Osteocyte (in vitro differentiated cells): ENCODE measurements around the gene GAMT. TPM values are rescaled to one million over a fixed set of nuclear protein-coding genes. Genes with fewer than 3 reads are reported as not detected.

Experiments
- DNase-seq: peaks from one replicate; pipeline ENCODE4 v3.0.0; 2021; ENCODE audit warnings: mixed read lengths; ENCODE audit not compliant: unreplicated experiment; ENCODE audit errors: extremely low spot score
- H3K27ac Mint-ChIP-seq: one replicate; pipeline ENCODE4 v1.8.0; 2021; ENCODE audit warnings: mild to moderate bottlenecking, mixed read lengths; ENCODE audit not compliant: unreplicated experiment
- H3K27me3 Mint-ChIP-seq: one replicate; pipeline ENCODE4 v1.8.0; 2021; ENCODE audit warnings: mixed read lengths; ENCODE audit not compliant: unreplicated experiment
- H3K36me3 Mint-ChIP-seq: one replicate; pipeline ENCODE4 v1.8.0; 2021; ENCODE audit warnings: mixed read lengths; ENCODE audit not compliant: unreplicated experiment
- H3K4me1 Mint-ChIP-seq: one replicate; pipeline ENCODE4 v1.8.0; 2021; ENCODE audit warnings: mixed read lengths; ENCODE audit not compliant: unreplicated experiment
- H3K4me3 Mint-ChIP-seq: one replicate; pipeline ENCODE4 v1.8.0; 2021; ENCODE audit warnings: mild to moderate bottlenecking, moderate library complexity, mixed read lengths; ENCODE audit not compliant: unreplicated experiment
- H3K9me3 Mint-ChIP-seq: one replicate; pipeline ENCODE4 v1.8.0; 2021; ENCODE audit warnings: mixed read lengths; ENCODE audit not compliant: unreplicated experiment
- long read RNA-seq: library from polyadenylated mRNA; unstranded; transcript quantifications from one replicate; pipeline ENCODE4 v2.0.0, GENCODE V29; 2021
- total RNA-seq: library from RNA; stranded (reverse); gene quantifications from 2 replicates; pipeline ENCODE4 v1.2.1, GENCODE V29; 2021
- TF ChIP-seq, protein P1 (sequence below): fragments of 200-600 bp; sonication (generic); IDR thresholded peaks from 2 replicates; pipeline ENCODE4 v1.5.0; 2021; ENCODE audit warnings: antibody characterized with exemption, mild to moderate bottlenecking, moderate library complexity

Gene GAMT
- total RNA-seq, result 31.2 and 35.3 TPM in 2 replicates
- long read RNA-seq, transcript GAMT-201 (6 exons, 1,121 nt), result major isoform, 5 of 6 reads
- long read RNA-seq, partial matches to known transcripts, result 0 of 6 reads
- long read RNA-seq, other reads (novel, unspliced or antisense), result 1 of 6 reads

- Mint-ChIP-seq H3K27me3 (no peaks in the 10 kb centered on the region), H3K9me3 (no peaks in the 10 kb centered on the region), H3K36me3 (peaks cover 2% of the 10 kb centered on the region), H3K4me3 (peak within 1 kb of the TSS; percentile 70), H3K4me1 (peaks cover 15% of the 10 kb centered on the region), H3K27ac (no peak within 1 kb of the TSS)
- TF ChIP-seq, protein P1, sequence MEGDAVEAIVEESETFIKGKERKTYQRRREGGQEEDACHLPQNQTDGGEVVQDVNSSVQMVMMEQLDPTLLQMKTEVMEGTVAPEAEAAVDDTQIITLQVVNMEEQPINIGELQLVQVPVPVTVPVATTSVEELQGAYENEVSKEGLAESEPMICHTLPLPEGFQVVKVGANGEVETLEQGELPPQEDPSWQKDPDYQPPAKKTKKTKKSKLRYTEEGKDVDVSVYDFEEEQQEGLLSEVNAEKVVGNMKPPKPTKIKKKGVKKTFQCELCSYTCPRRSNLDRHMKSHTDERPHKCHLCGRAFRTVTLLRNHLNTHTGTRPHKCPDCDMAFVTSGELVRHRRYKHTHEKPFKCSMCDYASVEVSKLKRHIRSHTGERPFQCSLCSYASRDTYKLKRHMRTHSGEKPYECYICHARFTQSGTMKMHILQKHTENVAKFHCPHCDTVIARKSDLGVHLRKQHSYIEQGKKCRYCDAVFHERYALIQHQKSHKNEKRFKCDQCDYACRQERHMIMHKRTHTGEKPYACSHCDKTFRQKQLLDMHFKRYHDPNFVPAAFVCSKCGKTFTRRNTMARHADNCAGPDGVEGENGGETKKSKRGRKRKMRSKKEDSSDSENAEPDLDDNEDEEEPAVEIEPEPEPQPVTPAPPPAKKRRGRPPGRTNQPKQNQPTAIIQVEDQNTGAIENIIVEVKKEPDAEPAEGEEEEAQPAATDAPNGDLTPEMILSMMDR, result peak; percentile 68
- no peak for DNase-seq
Observed at GRCh38 chr19:1401138-1401888, at the start of gene GAMT. TSS of gene GAMT (minus strand) at chr19:1401542. CDS start at chr19:1401476, 66 bp downstream.

- Mint-ChIP-seq H3K27ac (no peak within 1 kb of the TSS), H3K27me3 (peaks cover 43% of the 10 kb centered on the region), H3K36me3 (no peaks in the 10 kb centered on the region), H3K4me3 (peak within 1 kb of the TSS; percentile 47), H3K4me1 (peaks cover 21% of the 10 kb centered on the region), H3K9me3 (no peaks in the 10 kb centered on the region)
- DNase-seq, result no peak
- TF ChIP-seq, protein P1, result no peak
Observed at GRCh38 chr19:1449467-1450442, 48.4 kb upstream of the GAMT start, which contains the start of gene APC2. TSS of gene APC2 (plus strand) at chr19:1450121. CDS start at chr19:1453002, 2,881 bp downstream.

DNA sequence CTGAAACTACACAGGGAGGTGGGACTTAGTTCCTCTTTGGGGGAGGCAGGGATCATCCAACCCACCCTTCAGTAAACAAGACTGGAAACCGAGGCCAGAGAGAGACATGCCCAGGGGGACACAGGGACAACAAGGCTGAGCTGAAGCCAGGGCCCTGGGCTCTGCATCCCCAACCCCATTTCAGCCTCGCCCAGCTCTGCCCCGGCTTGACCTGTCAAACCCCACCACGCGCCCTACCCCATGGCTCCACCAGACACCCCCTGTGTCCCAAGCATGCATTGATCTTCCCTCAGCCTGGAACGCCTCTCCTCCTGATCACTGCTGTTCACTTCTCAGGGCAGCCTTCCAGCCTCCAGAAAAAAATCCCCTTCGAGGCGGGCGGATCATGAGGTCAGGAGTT lies 46.6 kb upstream of the GAMT start:
- H3K36me3 Mint-ChIP-seq, result no peaks in the 10 kb centered on the region
- TF ChIP-seq, protein P1, result no peak
- no peaks in the 10 kb centered on the region for H3K9me3 Mint-ChIP-seq
- no peak overlapping the region for H3K4me3 Mint-ChIP-seq
- DNase-seq, result no peak
- H3K27ac Mint-ChIP-seq, result no peak overlapping the region
- peaks cover 26% of the 10 kb centered on the region for H3K4me1 Mint-ChIP-seq
- peaks cover 38% of the 10 kb centered on the region for H3K27me3 Mint-ChIP-seq

DNA sequence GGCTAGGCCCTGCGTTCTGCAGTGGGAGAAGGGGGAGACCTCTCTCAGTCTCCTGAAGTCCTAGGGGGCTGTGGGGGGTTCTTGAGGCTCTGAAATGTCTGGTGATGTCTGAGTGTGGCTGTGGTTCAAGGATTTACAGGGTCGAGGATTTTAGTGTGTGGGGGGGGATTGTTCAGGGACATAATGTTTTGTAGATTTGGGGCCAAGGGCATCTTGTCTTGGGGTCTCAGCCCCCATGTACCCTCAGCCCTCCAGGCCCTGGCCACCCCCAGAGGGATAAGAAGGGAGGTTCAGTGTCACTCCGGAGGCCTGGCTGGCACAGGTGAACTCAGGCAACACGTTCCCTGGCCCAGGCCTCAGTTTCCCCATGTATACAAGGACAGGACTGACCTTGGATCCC lies 46.2 kb upstream of the GAMT start:
- H3K27ac Mint-ChIP-seq, result no peak overlapping the region
- H3K36me3 Mint-ChIP-seq, result no peaks in the 10 kb centered on the region
- H3K27me3 Mint-ChIP-seq, result peaks cover 36% of the 10 kb centered on the region
- no peak for DNase-seq
- TF ChIP-seq, protein P1, result no peak
- no peaks in the 10 kb centered on the region for H3K9me3 Mint-ChIP-seq
- peaks cover 25% of the 10 kb centered on the region for H3K4me1 Mint-ChIP-seq
- H3K4me3 Mint-ChIP-seq, result peak overlapping the region; percentile 40
